ENCODE measurements around the gene PDIA2.
A peak's percentile ranks its signal among the peaks of the same experiment; 100 is the strongest.

The PDIA2 gene

GRCh38 chr16:280552-280951 lies 2.4 kb upstream of the PDIA2 start, which contains the start of gene ARHGDIG:
Gene ARHGDIG, plus strand, starts transcription at chr16:280591. Its CDS starts 90 bp downstream, at chr16:280681.
- DNase-seq (ENCODE audit: low read depth, low spot score): peak; percentile 40

- no peak for DNase-seq (ENCODE audit: low read depth, low spot score)
Observed at GRCh38 chr16:280991-281659, 1.8 kb upstream of the PDIA2 start.

- DNase-seq (ENCODE audit: low read depth, low spot score): no peak
Observed at GRCh38 chr16:281660-282255, 1.2 kb upstream of the PDIA2 start.

- no peak for DNase-seq (ENCODE audit: low read depth, low spot score)
Observed at GRCh38 chr16:282491-282890, 473 bp upstream of the PDIA2 start.

GRCh38 chr16:284204-285120 lies 1.5 kb downstream of the PDIA2 start:
- DNase-seq (ENCODE audit: low read depth, low spot score): no peak

GRCh38 chr16:285146-286055 lies 2.4 kb downstream of the PDIA2 start:
- DNase-seq (ENCODE audit: low read depth, low spot score): no peak

- DNase-seq (ENCODE audit: low read depth, low spot score): no peak
Observed at GRCh38 chr16:286491-287297, 3.7 kb downstream of the PDIA2 start.

GRCh38 chr16:287298-287811 lies 4.4 kb downstream of the PDIA2 start:
- DNase-seq (ENCODE audit: low read depth, low spot score): no peak

- DNase-seq (ENCODE audit: low read depth, low spot score): no peak
Observed at GRCh38 chr16:287981-288920, 5.3 kb downstream of the PDIA2 start.

- DNase-seq (ENCODE audit: low read depth, low spot score): no peak
Observed at GRCh38 chr16:289395-289997, 6.5 kb downstream of the PDIA2 start.

GRCh38 chr16:290015-290680 lies 7.2 kb downstream of the PDIA2 start:
- DNase-seq (ENCODE audit: low read depth, low spot score): no peak

GRCh38 chr16:290681-291405 lies 7.9 kb downstream of the PDIA2 start:
- DNase-seq (ENCODE audit: low read depth, low spot score): no peak

GRCh38 chr16:291539-291938 lies 8.6 kb downstream of the PDIA2 start:
- no peak for DNase-seq (ENCODE audit: low read depth, low spot score)

- DNase-seq (ENCODE audit: low read depth, low spot score): no peak
Observed at GRCh38 chr16:293043-293775, 10.2 kb downstream of the PDIA2 start.

GRCh38 chr16:296276-296675 lies 13.3 kb downstream of the PDIA2 start:
- no peak for DNase-seq (ENCODE audit: low read depth, low spot score)

GRCh38 chr16:296806-297510 lies 14.0 kb downstream of the PDIA2 start:
- DNase-seq (ENCODE audit: low read depth, low spot score): no peak

Measured in astrocyte of the hippocampus (primary cell).